RWPE2 (cell line): Measurements from ENCODE around the gene CLPX.
A peak's percentile ranks its signal among the peaks of the same experiment; 100 is the strongest.

Experiments
- ATAC-seq: fragments of 200-7000 bp; cut with Tn5 transposase; 3 replicates; pipeline ENCODE4 v1.9.1; 2021; ENCODE audit warnings: low read depth
- DNase-seq: peaks from one replicate; pipeline ENCODE4 v3.0.0-alpha.2; 2020; ENCODE audit warnings: low spot score
- H3K27ac ChIP-seq: fragments of 450-650 bp; 2 replicates; pipeline ENCODE4 v1.5.1; 2017; ENCODE audit warnings: mild to moderate bottlenecking; ENCODE audit not compliant: poor library complexity, severe bottlenecking
- H3K27me3 ChIP-seq: fragments of 250-450 bp; sonication (Bioruptor Pico); 2 replicates; pipeline ENCODE4 v1.5.1; 2021; ENCODE audit warnings: mild to moderate bottlenecking, moderate library complexity; ENCODE audit not compliant: insufficient read depth, poor library complexity, severe bottlenecking
- H3K36me3 ChIP-seq: fragments of 250-450 bp; sonication (Bioruptor Pico); 2 replicates; pipeline ENCODE4 v1.5.1; 2020; ENCODE audit warnings: low read depth, mild to moderate bottlenecking, moderate library complexity
- H3K4me1 ChIP-seq: fragments of 250-450 bp; sonication (Bioruptor Pico); 2 replicates; pipeline ENCODE4 v1.5.1; 2021; ENCODE audit warnings: mild to moderate bottlenecking, moderate library complexity; ENCODE audit not compliant: insufficient read depth, poor library complexity, severe bottlenecking
- H3K4me3 ChIP-seq: fragments of 250-450 bp; sonication (Bioruptor Pico); 2 replicates; pipeline ENCODE4 v1.5.1; 2021; ENCODE audit warnings: mild to moderate bottlenecking, moderate library complexity; ENCODE audit not compliant: severe bottlenecking
- H3K9me3 ChIP-seq: fragments of 250-450 bp; sonication (Bioruptor Pico); 2 replicates; pipeline ENCODE4 v1.5.1; 2021; ENCODE audit warnings: mild to moderate bottlenecking, moderate library complexity; ENCODE audit not compliant: severe bottlenecking
- CTCF ChIP-seq: fragments of 450-650 bp; IDR thresholded peaks from one replicate; pipeline ENCODE4 v1.5.1; 2017; ENCODE audit warnings: mild to moderate bottlenecking, moderate library complexity; ENCODE audit not compliant: poor library complexity, severe bottlenecking

CLPX gene

GRCh38 chr15:65217526-65218482, 32.7 kb upstream of the CLPX start:
- Histone ChIP-seq H3K4me1 (no peaks in the 10 kb centered on the region), H3K27ac (no peak overlapping the region), H3K27me3 (no peaks in the 10 kb centered on the region), H3K36me3 (no peaks in the 10 kb centered on the region), H3K9me3 (no peaks in the 10 kb centered on the region), H3K4me3 (no peak overlapping the region)
- DNase-seq: no peak
- no peak for TF ChIP-seq CTCF
- no peak for ATAC-seq

GRCh38 chr15:65215496-65215895, 30.4 kb upstream of the CLPX start:
- H3K27me3 ChIP-seq: no peaks in the 10 kb centered on the region
- no peak for DNase-seq
- H3K27ac ChIP-seq: no peak overlapping the region
- no peak overlapping the region for H3K4me3 ChIP-seq
- H3K36me3 ChIP-seq: no peaks in the 10 kb centered on the region
- no peak for ATAC-seq
- no peaks in the 10 kb centered on the region for H3K9me3 ChIP-seq
- no peak for TF ChIP-seq CTCF
- H3K4me1 ChIP-seq: no peaks in the 10 kb centered on the region

- ATAC-seq (no peak), DNase-seq (no peak)
- no peak for TF ChIP-seq CTCF
- H3K27ac ChIP-seq: no peak overlapping the region
- H3K4me3 ChIP-seq: no peak overlapping the region
- no peaks in the 10 kb centered on the region for H3K27me3 ChIP-seq
- no peaks in the 10 kb centered on the region for H3K36me3 ChIP-seq
- no peaks in the 10 kb centered on the region for H3K4me1 ChIP-seq
- H3K9me3 ChIP-seq: no peaks in the 10 kb centered on the region
These were observed 28.9 kb upstream of the CLPX start for GRCh38 chr15:65214010-65214409.

GRCh38 chr15:65213241-65213640, 28.1 kb upstream of the CLPX start:
- Histone ChIP-seq H3K36me3 (no peaks in the 10 kb centered on the region), H3K9me3 (no peaks in the 10 kb centered on the region), H3K27me3 (no peaks in the 10 kb centered on the region), H3K27ac (no peak overlapping the region), H3K4me3 (no peak overlapping the region), H3K4me1 (no peaks in the 10 kb centered on the region)
- DNase-seq (no peak), ATAC-seq (no peak)
- no peak for TF ChIP-seq CTCF

GRCh38 chr15:65212097-65212496, 27.0 kb upstream of the CLPX start:
- H3K36me3 ChIP-seq: no peaks in the 10 kb centered on the region
- TF ChIP-seq CTCF: peak; percentile 30
- no peaks in the 10 kb centered on the region for H3K4me1 ChIP-seq
- ATAC-seq: no peak
- H3K27me3 ChIP-seq: no peaks in the 10 kb centered on the region
- no peaks in the 10 kb centered on the region for H3K9me3 ChIP-seq
- no peak overlapping the region for H3K4me3 ChIP-seq
- DNase-seq: no peak
- no peak overlapping the region for H3K27ac ChIP-seq
